H1 (cell line): ENCODE data around the gene KRT5. TPM values are rescaled to one million over a fixed set of nuclear protein-coding genes. Genes with fewer than 3 reads are reported as not detected.

ENCODE experiments used
- CTCF ChIA-PET: fragments of 300-600 bp; sonication (Branson Sonifier 250); formaldehyde crosslinking; loops from one replicate; lab custom pipeline; 2021; ENCODE audit not compliant: partially characterized antibody; lab: Charles Lee
- POLR2A ChIA-PET: fragments of 300-600 bp; sonication (Branson Sonifier 250); formaldehyde crosslinking; loops from one replicate; lab custom pipeline; 2021; ENCODE audit warnings: inconsistent platforms; ENCODE audit not compliant: partially characterized antibody; lab: Charles Lee
- DNase-seq, 2 experiments: peaks; one replicate each; pipeline versions ENCODE4 v3.0.0 to v3.0.0-alpha.2; 2010 to 2022; ENCODE audit warnings: low spot score in 2 of 2, low read depth in 1 of 2, mixed read lengths in 1 of 2
- FAIRE-seq: peaks from 2 replicates; lab custom pipeline; 2011; peaks lifted over from hg19 to GRCh38; lab: Jason Lieb, UNC
- H2AFZ ChIP-seq: 2 replicates; pipeline ENCODE4 v1.8.1; 2012; ENCODE audit warnings: low read length, inconsistent platforms
- H2AK5ac ChIP-seq: 2 replicates; pipeline ENCODE4 v1.6.1; 2013; ENCODE audit warnings: low read depth, low read length
- H2BK120ac ChIP-seq: replicated peaks from 2 replicates; pipeline ENCODE3; 2013; ENCODE audit warnings: low read depth, low read length, inconsistent platforms
- H2BK12ac ChIP-seq: 2 replicates; pipeline ENCODE4 v1.6.1; 2013; ENCODE audit warnings: low read depth, low read length
- H2BK15ac ChIP-seq: 2 replicates; pipeline ENCODE4 v1.6.1; 2013; ENCODE audit warnings: low read length
- H2BK20ac ChIP-seq: 2 replicates; pipeline ENCODE4 v1.6.1; 2013; ENCODE audit warnings: low read length
- H2BK5ac ChIP-seq: 2 replicates; pipeline ENCODE4 v1.6.1; 2013; ENCODE audit warnings: low read depth, low read length
- H3K14ac ChIP-seq: 2 replicates; pipeline ENCODE4 v1.6.1; 2013; ENCODE audit warnings: inconsistent platforms; ENCODE audit not compliant: insufficient read length
- H3K18ac ChIP-seq: 2 replicates; pipeline ENCODE4 v1.6.1; 2013; ENCODE audit warnings: low read length; ENCODE audit errors: extremely low read depth
- H3K23ac ChIP-seq: 2 replicates; pipeline ENCODE4 v1.6.1; 2013; ENCODE audit warnings: inconsistent platforms; ENCODE audit not compliant: insufficient read length
- H3K23me2 ChIP-seq: 2 replicates; pipeline ENCODE4 v1.6.1; 2013; ENCODE audit warnings: low read depth, low read length
- H3K27ac ChIP-seq: 2 replicates; pipeline ENCODE4 v1.6.1; 2011; ENCODE audit warnings: low read depth, low read length, inconsistent platforms
- H3K27me3 ChIP-seq, 4 experiments: replicated peaks in 1 of 4; 1 replicate in 1 of 4; 2 replicates in 3 of 4; pipeline versions ENCODE4 v1.6.1 to v1.8.1; 2011 to 2013; ENCODE audit warnings: low read length in 3 of 4, mild to moderate bottlenecking in 3 of 4, inconsistent platforms in 2 of 4, mixed read lengths in 2 of 4, moderate library complexity in 1 of 4; ENCODE audit not compliant: control insufficient read depth in 3 of 4, insufficient read depth in 3 of 4; ENCODE audit errors: extremely low read depth in 1 of 4
- H3K36me3 ChIP-seq, 4 experiments: 2 replicates each; pipeline versions ENCODE4 v1.6.1 to v1.8.1; 2011 to 2013; ENCODE audit warnings: mild to moderate bottlenecking in 4 of 4, low read length in 3 of 4, moderate library complexity in 2 of 4, control low read depth in 1 of 4, inconsistent platforms in 1 of 4; ENCODE audit not compliant: insufficient read depth in 4 of 4, control insufficient read depth in 2 of 4
- H3K4ac ChIP-seq: replicated peaks from 2 replicates; pipeline ENCODE3; 2013; ENCODE audit warnings: low read length, low read depth, mixed read lengths, inconsistent platforms; ENCODE audit not compliant: insufficient read length
- H3K4me1 ChIP-seq, 4 experiments: replicated peaks in 1 of 4; 1 replicate in 1 of 4; 2 replicates in 3 of 4; pipeline versions ENCODE4 v1.6.1 to v1.8.1; 2011 to 2013; ENCODE audit warnings: low read length in 3 of 4, inconsistent platforms in 2 of 4, mixed read lengths in 1 of 4; ENCODE audit not compliant: insufficient read depth in 4 of 4, control insufficient read depth in 3 of 4
- H3K4me2 ChIP-seq, 2 experiments: 2 replicates each; pipeline versions ENCODE4 v1.6.1 to v1.8.1; 2011 to 2013; ENCODE audit warnings: low read depth in 2 of 2, low read length in 2 of 2, control low read depth in 1 of 2, inconsistent platforms in 1 of 2, mild to moderate bottlenecking in 1 of 2; ENCODE audit not compliant: insufficient read depth in 1 of 2
- H3K4me3 ChIP-seq, 4 experiments: fragments of 200-600, 300-600 bp in 1 of 4; sonication (generic), shearing (Covaris generic), sonication (Bioruptor Twin) in 1 of 4; 2 replicates each; pipeline versions ENCODE4 v1.5.1 to v1.8.1; 2011 to 2016; ENCODE audit warnings: low read length in 4 of 4, low read depth in 3 of 4, control low read depth in 2 of 4, inconsistent platforms in 2 of 4, mild to moderate bottlenecking in 2 of 4, mixed read lengths in 1 of 4, moderate library complexity in 1 of 4; ENCODE audit not compliant: insufficient read depth in 2 of 4; ENCODE audit errors: extremely low read depth in 1 of 4
- H3K56ac ChIP-seq: replicated peaks from 2 replicates; pipeline ENCODE3; 2013; ENCODE audit warnings: low read depth, mild to moderate bottlenecking, mixed read lengths, low read length, inconsistent platforms; ENCODE audit not compliant: insufficient read length
- H3K79me1 ChIP-seq: 2 replicates; pipeline ENCODE4 v1.6.1; 2013; ENCODE audit warnings: low read depth, low read length, control low read depth
- H3K79me2 ChIP-seq, 2 experiments: 2 replicates each; pipeline versions ENCODE4 v1.6.1 to v1.8.1; 2012 to 2013; ENCODE audit warnings: low read length in 2 of 2, mild to moderate bottlenecking in 2 of 2, inconsistent platforms in 1 of 2; ENCODE audit not compliant: insufficient read depth in 2 of 2, control insufficient read depth in 1 of 2
- H3K9ac ChIP-seq, 4 experiments: replicated peaks in 1 of 4; 1 replicate in 1 of 4; 2 replicates in 3 of 4; pipeline versions ENCODE4 v1.6.1 to v1.8.1; 2011 to 2013; ENCODE audit warnings: low read depth in 3 of 4, low read length in 3 of 4, control low read depth in 2 of 4, mild to moderate bottlenecking in 2 of 4, moderate library complexity in 2 of 4, inconsistent platforms in 1 of 4; ENCODE audit errors: extremely low read depth in 1 of 4
- H3K9me3 ChIP-seq, 2 experiments: 2 replicates each; pipeline versions ENCODE4 v1.6.1 to v1.8.1; 2012 to 2013; ENCODE audit warnings: mild to moderate bottlenecking in 2 of 2, moderate library complexity in 2 of 2, control low read depth in 1 of 2, inconsistent platforms in 1 of 2, low read depth in 1 of 2, low read length in 1 of 2, mixed read lengths in 1 of 2; ENCODE audit not compliant: insufficient read depth in 2 of 2
- H4K20me1 ChIP-seq, 2 experiments: replicated peaks in 1 of 2; 2 replicates each; pipeline versions ENCODE3 to v1.8.1; 2011 to 2013; ENCODE audit warnings: inconsistent platforms in 2 of 2, low read length in 2 of 2, mild to moderate bottlenecking in 1 of 2; ENCODE audit not compliant: insufficient read depth in 2 of 2, control insufficient read depth in 1 of 2
- H4K5ac ChIP-seq: 2 replicates; pipeline ENCODE4 v1.6.1; 2013; ENCODE audit warnings: low read length, low read depth, mixed read lengths, inconsistent platforms; ENCODE audit not compliant: insufficient read length
- H4K8ac ChIP-seq: 2 replicates; pipeline ENCODE4 v1.8.0; 2013; ENCODE audit warnings: mild to moderate bottlenecking, moderate library complexity, low read length, inconsistent platforms; ENCODE audit not compliant: insufficient read depth; ENCODE audit errors: extremely low read depth
- H4K91ac ChIP-seq: replicated peaks from 2 replicates; pipeline ENCODE3; 2013; ENCODE audit warnings: low read length, mixed read lengths, inconsistent platforms; ENCODE audit not compliant: insufficient read length
- EGR1 ChIP-seq: IDR thresholded peaks from 2 replicates; pipeline ENCODE4 v1.6.1; 2011; ENCODE audit warnings: low read depth, low read length, borderline replicate concordance
- EZH2 ChIP-seq: fragments of 200-600 bp; sonication (generic); IDR thresholded peaks from 2 replicates; pipeline ENCODE4 v1.7.1; 2012; ENCODE audit warnings: low read depth, mild to moderate bottlenecking, moderate library complexity, low read length, inconsistent platforms; ENCODE audit not compliant: severe bottlenecking
- FOSL1 ChIP-seq: IDR thresholded peaks from 2 replicates; pipeline ENCODE4 v1.6.1; 2011; ENCODE audit warnings: mild to moderate bottlenecking, low read depth, low read length, moderate library complexity; ENCODE audit not compliant: insufficient read depth
- GABPA ChIP-seq: IDR thresholded peaks from 2 replicates; pipeline ENCODE4 v1.6.1; 2011; ENCODE audit warnings: mild to moderate bottlenecking, low read length, moderate library complexity, borderline replicate concordance; ENCODE audit not compliant: insufficient read depth
- HDAC2 ChIP-seq, 2 experiments: fragments of 300-600 bp in 1 of 2; sonication (generic) in 1 of 2; IDR thresholded peaks; 2 replicates each; pipeline ENCODE4 v1.6.1; 2011 to 2012; ENCODE audit warnings: low read depth in 2 of 2, low read length in 2 of 2, mild to moderate bottlenecking in 2 of 2, moderate library complexity in 2 of 2, borderline replicate concordance in 1 of 2, inconsistent platforms in 1 of 2
- KDM4A ChIP-seq: IDR thresholded peaks from one replicate; pipeline ENCODE4 v1.7.1; 2012; ENCODE audit warnings: low read depth, mild to moderate bottlenecking, moderate library complexity, low read length, inconsistent platforms; ENCODE audit not compliant: severe bottlenecking
- RAD21 ChIP-seq, 2 experiments: IDR thresholded peaks in 1 of 2; conservative IDR thresholded peaks in 1 of 2; 2 replicates each; pipeline ENCODE4 v1.6.1; 2011; ENCODE audit warnings: low read depth in 2 of 2, low read length in 2 of 2, improper control_type of control experiment in 1 of 2, inconsistent platforms in 1 of 2, mild to moderate bottlenecking in 1 of 2, moderate library complexity in 1 of 2
- SIRT6 ChIP-seq: IDR thresholded peaks from one replicate; pipeline ENCODE4 v1.7.1; 2012; ENCODE audit warnings: low read length, inconsistent platforms
- SIX5 ChIP-seq: IDR thresholded peaks from 2 replicates; pipeline ENCODE4 v1.6.1; 2011; ENCODE audit warnings: mild to moderate bottlenecking, low read depth, low read length
- SP2 ChIP-seq: IDR thresholded peaks from 2 replicates; pipeline ENCODE4 v1.6.1; 2012; ENCODE audit warnings: mild to moderate bottlenecking, low read length, inconsistent platforms
- TAF1 ChIP-seq: IDR thresholded peaks from 2 replicates; pipeline ENCODE4 v1.6.1; 2011; ENCODE audit warnings: mild to moderate bottlenecking, low read depth, low read length
- WGBS, 2 experiments: shearing (Covaris generic) in 1 of 2; methylation state at CpG; one replicate each; pipeline versions ENCODE4 v1.1.6 to v1.1.7; 2013 to 2015; ENCODE audit warnings: low lambda C conversion rate in 2 of 2, mixed read lengths in 2 of 2, inconsistent platforms in 1 of 2, low coverage in 1 of 2, missing lambda C conversion rate in 1 of 2; ENCODE audit not compliant: insufficient replicate concordance in 2 of 2, insufficient coverage in 1 of 2, insufficient read length in 1 of 2; ENCODE audit errors: extremely low coverage in 1 of 2, missing lambda C conversion rate in 1 of 2; 5-methylcytosine and 5-hydroxymethylcytosine counted together
- polyA plus RNA-seq, 7 experiments: library from polyadenylated mRNA; depleted of rRNA in 3 of 7; stranded (reverse) in 5 of 7; unstranded in 2 of 7; fragments of >200 nt in 5 of 7; fragments of 200-250 nt in 2 of 7; gene quantifications; 1 replicate in 5 of 7; 2 replicates in 1 of 7; 4 replicates in 1 of 7; pipeline versions ENCODE4 v1.2.1 to v1.2.3, GENCODE V29; 2011 to 2013; ENCODE audit warnings: missing spikeins in 2 of 7, mixed read lengths in 2 of 7
- total RNA-seq: library from RNA; stranded (reverse); fragmentation: NEBNext Ultra II Directional; extraction: Animal tissue kit (Norgen Biotek cat#: 25700); gene quantifications from 2 replicates; pipeline ENCODE4 v1.2.1, GENCODE V29; 2021
- TF ChIP-seq, protein P1 (sequence below): IDR thresholded peaks from 2 replicates; pipeline ENCODE4 v1.6.1; 2011; ENCODE audit warnings: low read depth, mild to moderate bottlenecking, low read length; ENCODE audit not compliant: insufficient read depth

The KRT5 gene
- total and polyA plus RNA-seq, 2 of the 8 experiments (the other 6 are each of a cell fraction or from before 2014, with no cell fraction given) = 0.18 TPM; not detected in 1

DNA sequence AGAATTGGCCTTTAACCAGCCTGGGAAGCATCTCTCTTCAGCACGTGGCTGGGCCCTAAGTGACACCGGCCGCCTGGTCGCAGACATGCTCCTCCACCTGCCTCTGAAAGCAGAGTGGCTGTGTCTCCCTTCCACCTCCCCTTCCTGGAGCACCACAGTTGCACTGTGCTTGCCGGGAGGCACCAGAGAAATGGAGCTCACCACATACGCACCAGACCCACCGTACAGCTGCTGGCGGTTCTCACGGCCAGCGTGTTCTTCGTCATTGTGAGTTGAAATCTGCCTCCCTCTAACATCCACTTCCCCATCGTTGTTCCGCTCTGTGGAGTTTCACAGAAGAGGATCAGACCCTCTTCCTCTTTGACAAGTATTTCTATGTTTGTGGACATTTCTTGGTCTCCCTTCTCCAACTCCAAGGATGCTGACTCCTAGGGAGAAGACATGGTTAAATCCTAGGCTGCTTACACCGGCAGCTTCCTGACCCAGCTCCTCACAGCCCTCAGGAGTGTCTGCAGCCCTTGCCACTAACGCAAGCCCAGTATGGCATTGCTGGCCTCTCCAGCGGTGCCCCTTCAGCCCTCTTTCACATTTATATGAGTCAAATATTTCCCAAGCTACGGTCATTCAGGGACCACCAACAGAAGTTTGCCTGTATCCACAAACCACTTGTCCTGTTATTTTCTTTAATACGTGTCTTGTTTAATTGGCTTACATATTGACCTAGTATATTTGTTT, 11.5 kb upstream of the KRT5 start:
- no peak overlapping the region for H2AFZ ChIP-seq
- H3K4me3 ChIP-seq = no peak overlapping the region
- WGBS, 2 experiments = 88% methylated on average over 18 of the region's 18 CpGs; no CpG with 5 or more reads in 1 of the 2 experiments
- no peaks in the 10 kb centered on the region for H3K9me3 ChIP-seq
- no peak overlapping the region for H3K4ac ChIP-seq
- H3K4me2 ChIP-seq = no peak overlapping the region
- H3K23ac ChIP-seq = no peak overlapping the region
- H3K14ac ChIP-seq = no peak overlapping the region
- H2AK5ac ChIP-seq = no peak overlapping the region
- no peak overlapping the region for H2BK12ac ChIP-seq
- FAIRE-seq (no peak), DNase-seq (no peak)
- H4K91ac ChIP-seq = no peak overlapping the region
- H3K18ac ChIP-seq = no peak overlapping the region
- H4K5ac ChIP-seq = no peak overlapping the region
- no peak overlapping the region for H3K9ac ChIP-seq
- H4K20me1 ChIP-seq = no peaks in the 10 kb centered on the region
- no peaks in the 10 kb centered on the region for H3K36me3 ChIP-seq
- H3K27ac ChIP-seq = no peak overlapping the region
- no peak overlapping the region for H4K8ac ChIP-seq
- no peaks in the 10 kb centered on the region for H3K79me1 ChIP-seq
- ChIA-PET CTCF (interaction anchor here (0.9 to 5.4 kb wide), 8 partner anchors 10 to 334 kb away, joined by 3 to 27 read pairs (median 4); partner anchors contain the start of gene KRT71), POLR2A (no interaction called here)
- no peaks in the 10 kb centered on the region for H3K79me2 ChIP-seq
- H3K23me2 ChIP-seq = no peaks in the 10 kb centered on the region
- no peaks in the 10 kb centered on the region for H3K4me1 ChIP-seq
- no peak overlapping the region for H2BK120ac ChIP-seq
- no peak overlapping the region for H2BK5ac ChIP-seq
- H3K56ac ChIP-seq = no peak overlapping the region
- H2BK15ac ChIP-seq = no peak overlapping the region
- no peaks in the 10 kb centered on the region for H3K27me3 ChIP-seq
- H2BK20ac ChIP-seq = no peak overlapping the region
- TF ChIP-seq EGR1 (no peak), EZH2 (no peak), KDM4A (no peak), HDAC2 (IDR thresholded peaks at IDR 0.05; ENCODE audit: borderline replicate concordance in 1 of 2, low read depth in 2 of 2, low read length in 2 of 2) (no peak), FOSL1 (no peak), SIRT6 (no peak), SP2 (no peak), GABPA (no peak), RAD21 (IDR thresholded peaks at IDR 0.05 in 1 of 2, conservative IDR thresholded peaks at IDR 0.05 in 1 of 2; ENCODE audit: low read depth in 2 of 2, low read length in 2 of 2) (no peak), TAF1 (no peak), SIX5 (no peak)
- TF ChIP-seq, protein P1, sequence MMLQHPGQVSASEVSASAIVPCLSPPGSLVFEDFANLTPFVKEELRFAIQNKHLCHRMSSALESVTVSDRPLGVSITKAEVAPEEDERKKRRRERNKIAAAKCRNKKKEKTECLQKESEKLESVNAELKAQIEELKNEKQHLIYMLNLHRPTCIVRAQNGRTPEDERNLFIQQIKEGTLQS = no peak
